ENCODE measurements around the gene FRG2.

- TF ChIP-seq CTCF (IDR thresholded peaks at IDR 0.05; ENCODE audit: low read depth, low read length) (no peak), MAX (IDR thresholded peaks at IDR 0.05; ENCODE audit: low read depth, low read length) (no peak), POLR2A (IDR thresholded peaks at IDR 0.05; ENCODE audit: extremely low read depth, insufficient read length) (no peak)
Observed at GRCh38 chr4:190014771-190015537, 12.1 kb downstream of the FRG2 start.
